ENCODE results near the gene CELA2A. TPM values are rescaled to one million over a fixed set of nuclear protein-coding genes. Genes with fewer than 3 reads are reported as not detected.

Gene CELA2A
- polyA plus RNA-seq, 3 donors, result not detected

DNA sequence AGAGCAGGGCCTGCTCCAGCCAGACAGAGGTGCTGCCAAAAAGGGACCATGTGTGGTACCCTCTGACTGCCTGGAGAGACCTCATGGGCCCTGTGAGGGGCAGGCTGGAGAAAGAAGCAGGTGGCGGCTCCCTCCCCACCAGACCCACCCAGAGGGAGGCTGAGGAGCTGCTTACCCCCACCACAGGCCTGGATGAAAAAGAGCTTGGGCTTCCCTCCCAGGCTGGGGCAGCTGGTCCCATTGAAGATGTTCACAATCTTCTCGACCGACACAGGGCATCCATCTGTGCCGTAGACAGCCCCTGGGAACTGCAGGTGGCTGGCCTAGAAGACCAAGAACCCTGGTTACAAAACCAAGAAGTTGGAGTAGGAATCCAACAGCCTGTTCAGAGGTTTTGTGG is 47.9 kb downstream of the CELA2A start:
- Histone ChIP-seq H3K4me3 (replicated peaks in 1 of 3; ENCODE audit: low read depth in 2 of 3, low read length in 3 of 3) (no peak overlapping the region), H2AFZ (ENCODE audit: insufficient read depth, low read depth, low read length, poor library complexity, severe bottlenecking) (no peak overlapping the region), H3K36me3 (replicated peaks in 1 of 2; ENCODE audit: control insufficient read depth in 1 of 2, insufficient read depth in 2 of 2, low read length in 2 of 2) (peaks cover 48 to 75% of the 10 kb centered on the region in 2 donors), H3K9me3 (replicated peaks in 1 of 2; ENCODE audit: control insufficient read depth in 1 of 2, insufficient read depth in 1 of 2, low read length in 2 of 2) (no peaks in the 10 kb centered on the region), H3K9ac (ENCODE audit: insufficient read depth, low read length, poor library complexity, severe bottlenecking) (no peak overlapping the region), H4K20me1 (ENCODE audit: insufficient read depth, low read length) (peaks cover 5% of the 10 kb centered on the region), H3K27me3 (ENCODE audit: control insufficient read depth in 2 of 2, insufficient read depth in 2 of 2, low read length in 2 of 2) (no peaks in the 10 kb centered on the region), H3K79me2 (ENCODE audit: insufficient read depth, low read length) (no peaks in the 10 kb centered on the region), H3K4me2 (replicated peaks; ENCODE audit: extremely low read depth, low read length, poor library complexity, severe bottlenecking) (no peak overlapping the region), H3K27ac (ENCODE audit: low read depth in 1 of 2, low read length in 2 of 2) (no peak overlapping the region), H3K4me1 (ENCODE audit: control insufficient read depth in 1 of 2, insufficient read depth in 2 of 2, low read length in 2 of 2) (no peaks in the 10 kb centered on the region)
- peaks cover 0 to 1% (median 0%) of the 10 kb centered on the region in 3 donors for H3K27me3 Mint-ChIP-seq (ENCODE audit: low read depth in 3 of 3)
- no peaks in the 10 kb centered on the region for H3K9me3 Mint-ChIP-seq
- intact Hi-C loops (cut with micrococcal nuclease), result loop anchor here (5.0 to 10.0 kb wide), 2 partner anchors 180 to 182 kb away; no protein-coding TSS in a partner anchor
- no peaks in the 10 kb centered on the region for H3K4me1 Mint-ChIP-seq
- peaks cover 47 to 73% of the 10 kb centered on the region in 2 donors for H3K36me3 Mint-ChIP-seq
- WGBS (ENCODE audit: insufficient coverage), result 100% methylated on average over 3 of the region's 4 CpGs
- peak overlapping the region in 2 of 7 donors; percentile 13 to 46 for H3K27ac Mint-ChIP-seq
- no peak for TF ChIP-seq CTCF (IDR thresholded peaks at IDR 0.05)
- DNase-seq, result no peak
- no peak overlapping the region for H3K4me3 Mint-ChIP-seq

DNA sequence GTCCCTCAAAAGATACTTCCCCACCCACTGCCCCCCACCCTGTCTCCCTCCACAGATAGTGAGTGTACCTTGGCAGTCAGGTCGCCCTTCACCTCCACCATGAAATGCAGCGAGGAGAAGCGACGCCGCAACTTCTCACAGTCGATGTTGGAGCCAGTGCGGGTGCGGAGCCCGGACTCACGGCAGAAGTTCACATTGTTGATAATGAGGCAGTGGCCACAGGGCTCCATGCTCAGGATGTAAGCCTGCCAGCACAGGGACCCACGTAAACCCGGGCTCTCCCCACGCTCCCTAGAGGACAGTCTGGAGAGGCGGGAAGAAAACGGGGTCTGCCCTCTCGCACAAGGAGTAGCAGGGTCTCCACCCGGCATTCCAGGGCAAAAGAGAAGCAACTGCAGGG is 50.3 kb downstream of the CELA2A start:
- Histone ChIP-seq H3K27ac (ENCODE audit: low read depth in 1 of 2, low read length in 2 of 2) (no peak overlapping the region), H2AFZ (ENCODE audit: insufficient read depth, low read depth, low read length, poor library complexity, severe bottlenecking) (no peak overlapping the region), H3K9ac (ENCODE audit: insufficient read depth, low read length, poor library complexity, severe bottlenecking) (no peak overlapping the region), H3K36me3 (replicated peaks in 1 of 2; ENCODE audit: control insufficient read depth in 1 of 2, insufficient read depth in 2 of 2, low read length in 2 of 2) (peaks cover 40 to 70% of the 10 kb centered on the region in 2 donors), H3K4me1 (ENCODE audit: control insufficient read depth in 1 of 2, insufficient read depth in 2 of 2, low read length in 2 of 2) (no peaks in the 10 kb centered on the region), H3K27me3 (ENCODE audit: control insufficient read depth in 2 of 2, insufficient read depth in 2 of 2, low read length in 2 of 2) (no peaks in the 10 kb centered on the region), H4K20me1 (ENCODE audit: insufficient read depth, low read length) (peaks cover 12% of the 10 kb centered on the region), H3K79me2 (ENCODE audit: insufficient read depth, low read length) (no peaks in the 10 kb centered on the region), H3K4me2 (replicated peaks; ENCODE audit: extremely low read depth, low read length, poor library complexity, severe bottlenecking) (no peak overlapping the region), H3K9me3 (replicated peaks in 1 of 2; ENCODE audit: control insufficient read depth in 1 of 2, insufficient read depth in 1 of 2, low read length in 2 of 2) (no peaks in the 10 kb centered on the region), H3K4me3 (replicated peaks in 1 of 3; ENCODE audit: low read depth in 2 of 3, low read length in 3 of 3) (no peak overlapping the region)
- H3K27me3 Mint-ChIP-seq (ENCODE audit: low read depth in 3 of 3), result peaks cover 0 to 2% (median 0%) of the 10 kb centered on the region in 3 donors
- no peaks in the 10 kb centered on the region for H3K4me1 Mint-ChIP-seq
- H3K4me3 Mint-ChIP-seq, result no peak overlapping the region
- no peaks in the 10 kb centered on the region for H3K9me3 Mint-ChIP-seq
- TF ChIP-seq CTCF (IDR thresholded peaks at IDR 0.05), result no peak
- no peak for DNase-seq
- 96% methylated on average over 12 of the region's 17 CpGs for WGBS (ENCODE audit: insufficient coverage)
- intact Hi-C loops (cut with micrococcal nuclease), result loop anchor here in 1 of 2 donors (10.0 kb wide), 1 partner anchor 182 kb away; no protein-coding TSS in a partner anchor
- no peak overlapping the region for H3K27ac Mint-ChIP-seq
- peaks cover 47 to 73% of the 10 kb centered on the region in 2 donors for H3K36me3 Mint-ChIP-seq
